ENCODE data around the gene ST13.

- TF ChIP-seq REST (tag by site-specific recombination; IDR thresholded peaks at IDR 0.05) (no peak), SETDB1 (IDR thresholded peaks at IDR 0.05; ENCODE audit: insufficient read length, low read length) (no peak), ZNF24 (tag by site-specific recombination; IDR thresholded peaks at IDR 0.05) (no peak), CTCF (tag by site-specific recombination; IDR thresholded peaks at IDR 0.05) (no peak), ZNF530 (tag by site-specific recombination; IDR thresholded peaks at IDR 0.05; ENCODE audit: low read depth) (no peak), KLF16 (tag by site-specific recombination; IDR thresholded peaks at IDR 0.05) (no peak), ZNF677 (tag by site-specific recombination; IDR thresholded peaks at IDR 0.05) (no peak), KLF1 (tag by site-specific recombination; IDR thresholded peaks at IDR 0.05) (no peak), SALL2 (tag by site-specific recombination; IDR thresholded peaks at IDR 0.05; ENCODE audit: borderline replicate concordance) (no peak), PATZ1 (tag by site-specific recombination; IDR thresholded peaks at IDR 0.05) (no peak), ZNF112 (tag by site-specific recombination; IDR thresholded peaks at IDR 0.05) (no peak), ZBTB7A (tag by site-specific recombination; IDR thresholded peaks at IDR 0.05; ENCODE audit: low read depth) (no peak), TCF7L2 (IDR thresholded peaks at IDR 0.05; ENCODE audit: borderline replicate concordance, low read depth, low read length) (no peak)
Observed at GRCh38 chr22:40867109-40867508, 10.7 kb upstream of the ST13 start.

Measured in HEK293 (cell line).